Measurements from ENCODE around the gene PCGF3. TPM values are rescaled to one million over a fixed set of nuclear protein-coding genes. Genes with fewer than 3 reads are reported as not detected.
A peak's percentile ranks its signal among the peaks of the same experiment; 100 is the strongest.

Gene PCGF3
- total RNA-seq, 2 donors from 2014 or later = 34.4 to 35.3 TPM

DNA sequence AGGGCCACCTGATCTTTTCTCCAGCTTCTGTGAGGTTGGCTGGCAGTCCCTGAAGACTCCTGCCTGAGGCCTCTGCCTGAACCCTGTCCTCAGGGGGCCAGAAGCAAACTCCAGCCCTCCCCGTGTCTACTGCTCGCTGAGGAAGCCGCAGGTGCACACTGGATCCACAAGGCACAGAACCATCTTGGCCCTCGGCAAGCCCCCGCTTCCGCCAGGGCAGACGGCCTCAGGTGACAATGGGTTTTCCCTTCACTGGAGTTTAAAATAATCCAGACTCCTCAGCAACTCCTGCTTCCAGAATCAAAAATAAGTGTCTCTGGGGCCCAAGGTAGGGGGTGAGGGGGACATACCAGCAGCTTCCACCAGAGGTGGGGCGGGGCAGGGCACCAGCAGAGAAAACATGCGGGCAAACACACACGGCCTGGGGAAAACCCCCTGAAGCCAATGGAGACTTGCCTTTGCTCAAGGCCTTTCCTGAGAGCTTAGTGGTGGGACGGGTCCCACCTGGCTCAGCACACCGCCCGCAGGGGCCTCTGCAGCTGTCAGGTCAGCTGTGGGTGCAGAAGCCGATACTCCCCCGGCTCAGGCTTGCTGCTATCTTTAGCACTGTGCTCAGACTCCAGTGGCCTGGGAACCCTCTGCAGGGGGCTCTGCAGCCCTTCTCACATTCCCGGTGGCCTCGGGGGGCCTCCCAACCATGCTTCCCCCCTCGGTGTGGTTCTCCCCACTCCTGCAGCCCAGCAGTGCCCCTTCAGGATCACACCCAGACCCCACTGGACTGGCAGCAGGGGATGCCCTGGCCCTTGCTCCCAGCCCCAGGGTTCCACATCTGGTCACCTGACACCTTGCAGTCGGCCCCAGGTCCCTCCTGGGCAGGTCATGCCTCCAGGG lies 29.4 kb upstream of the PCGF3 start:
- H3K27ac Mint-ChIP-seq = no peak overlapping the region
- peak overlapping the region; percentile 76 for H3K4me3 Mint-ChIP-seq
- peaks cover 31% of the 10 kb centered on the region for H3K36me3 Mint-ChIP-seq (ENCODE audit: low read depth)
- no peak for ATAC-seq (replicated peaks)
- H3K4me1 Mint-ChIP-seq = peaks cover 4% of the 10 kb centered on the region
- H3K27me3 Mint-ChIP-seq = no peaks in the 10 kb centered on the region
- H3K9me3 Mint-ChIP-seq = no peaks in the 10 kb centered on the region

GRCh38 chr4:676871-677235 lies 28.8 kb upstream of the PCGF3 start:
- H3K36me3 Mint-ChIP-seq (ENCODE audit: low read depth) = peaks cover 25% of the 10 kb centered on the region
- H3K4me3 Mint-ChIP-seq = no peak overlapping the region
- H3K9me3 Mint-ChIP-seq = no peaks in the 10 kb centered on the region
- no peak for ATAC-seq (replicated peaks)
- H3K27me3 Mint-ChIP-seq = no peaks in the 10 kb centered on the region
- no peak overlapping the region for H3K27ac Mint-ChIP-seq
- H3K4me1 Mint-ChIP-seq = peaks cover 4% of the 10 kb centered on the region

DNA sequence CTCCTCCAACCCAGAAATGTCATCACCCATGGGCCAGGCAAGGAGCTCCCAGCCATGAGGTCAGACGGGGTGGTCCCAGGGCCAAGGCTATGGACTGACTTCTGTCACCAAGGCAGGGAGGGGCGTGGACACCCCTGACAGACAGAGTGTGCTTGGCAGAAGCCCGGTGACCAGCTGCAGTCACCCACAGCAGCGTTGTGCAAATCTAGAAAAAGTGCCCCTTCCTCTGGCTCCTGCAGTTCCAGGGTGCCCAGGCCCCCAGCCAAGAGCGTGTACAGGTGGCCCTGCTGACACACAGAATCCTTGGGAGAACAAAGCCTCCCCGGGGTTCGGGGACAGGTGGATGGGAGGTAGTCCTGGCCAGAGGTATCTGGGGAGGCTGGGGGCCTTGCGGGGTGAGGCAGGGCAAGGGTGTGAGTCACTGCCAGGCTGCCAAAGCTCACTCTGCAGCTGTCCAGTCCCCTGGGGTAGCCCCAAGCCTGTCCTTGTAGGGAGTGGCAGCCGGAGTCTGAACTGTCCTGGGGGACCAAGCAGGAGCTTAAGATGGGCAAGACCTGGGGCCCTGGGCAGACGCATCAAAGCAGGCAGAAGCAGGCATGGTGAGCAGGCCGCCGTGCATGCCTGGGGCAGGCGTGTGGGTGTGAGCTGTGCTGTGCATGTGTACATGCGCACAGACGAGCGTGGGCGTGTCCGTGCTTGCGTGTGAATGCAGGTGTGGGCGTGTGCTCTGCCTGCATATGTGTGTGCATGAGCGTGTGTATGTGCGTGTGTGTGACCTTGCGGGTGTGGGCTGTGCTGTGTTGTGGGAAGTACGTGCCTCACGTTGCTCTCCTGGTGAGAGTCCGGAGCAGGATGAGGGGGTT lies 28.0 kb upstream of the PCGF3 start:
- ATAC-seq (replicated peaks) = peak; percentile 8
- Mint-ChIP-seq H3K27me3 (no peaks in the 10 kb centered on the region), H3K4me1 (peaks cover 4% of the 10 kb centered on the region), H3K36me3 (ENCODE audit: low read depth) (peaks cover 17% of the 10 kb centered on the region), H3K27ac (peak overlapping the region; percentile 46), H3K4me3 (peak overlapping the region; percentile 7), H3K9me3 (no peaks in the 10 kb centered on the region)

GRCh38 chr4:678331-679103 lies 27.1 kb upstream of the PCGF3 start:
- Mint-ChIP-seq H3K4me1 (no peaks in the 10 kb centered on the region), H3K4me3 (peak overlapping the region; percentile 7), H3K36me3 (ENCODE audit: low read depth) (peaks cover 8% of the 10 kb centered on the region), H3K27ac (no peak overlapping the region), H3K9me3 (no peaks in the 10 kb centered on the region), H3K27me3 (no peaks in the 10 kb centered on the region)
- ATAC-seq (replicated peaks) = no peak

DNA sequence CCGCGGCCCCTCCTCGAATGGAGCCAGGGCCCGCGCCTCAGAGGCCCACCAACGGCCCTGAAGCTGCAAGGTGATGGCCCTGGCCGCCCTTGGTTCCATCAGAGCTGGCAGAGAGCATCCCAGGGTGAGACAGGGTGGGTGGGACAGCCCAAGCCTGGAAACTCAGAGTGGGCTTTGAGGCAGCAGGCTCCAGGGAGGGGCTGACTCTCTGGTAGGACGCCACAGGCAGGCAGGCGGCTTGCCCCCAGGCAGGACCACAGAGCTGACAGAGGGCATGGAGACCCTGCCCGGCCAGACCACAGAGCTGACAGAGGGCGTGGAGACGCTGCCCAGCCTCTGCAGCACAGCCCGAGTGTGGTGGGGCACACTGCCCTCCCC lies 26.5 kb upstream of the PCGF3 start:
- ATAC-seq (replicated peaks) = no peak
- H3K4me3 Mint-ChIP-seq = no peak overlapping the region
- H3K4me1 Mint-ChIP-seq = no peaks in the 10 kb centered on the region
- H3K36me3 Mint-ChIP-seq (ENCODE audit: low read depth) = peaks cover 3% of the 10 kb centered on the region
- no peaks in the 10 kb centered on the region for H3K27me3 Mint-ChIP-seq
- no peak overlapping the region for H3K27ac Mint-ChIP-seq
- no peaks in the 10 kb centered on the region for H3K9me3 Mint-ChIP-seq

GRCh38 chr4:679629-680028 lies 26.0 kb upstream of the PCGF3 start:
- Mint-ChIP-seq H3K4me3 (no peak overlapping the region), H3K27me3 (no peaks in the 10 kb centered on the region), H3K36me3 (ENCODE audit: low read depth) (no peaks in the 10 kb centered on the region), H3K9me3 (no peaks in the 10 kb centered on the region), H3K4me1 (no peaks in the 10 kb centered on the region), H3K27ac (no peak overlapping the region)
- no peak for ATAC-seq (replicated peaks)

- Mint-ChIP-seq H3K27ac (peak overlapping the region; percentile 61), H3K9me3 (no peaks in the 10 kb centered on the region), H3K36me3 (ENCODE audit: low read depth) (no peaks in the 10 kb centered on the region), H3K27me3 (peaks cover 2% of the 10 kb centered on the region), H3K4me3 (peak overlapping the region; percentile 64), H3K4me1 (no peaks in the 10 kb centered on the region)
- no peak for ATAC-seq (replicated peaks)
Measured at GRCh38 chr4:680091-680490, 25.5 kb upstream of the PCGF3 start.

- Mint-ChIP-seq H3K9me3 (no peaks in the 10 kb centered on the region), H3K27me3 (peaks cover 3% of the 10 kb centered on the region), H3K36me3 (ENCODE audit: low read depth) (no peaks in the 10 kb centered on the region), H3K4me3 (peak overlapping the region; percentile 64), H3K4me1 (no peaks in the 10 kb centered on the region), H3K27ac (peak overlapping the region; percentile 61)
- ATAC-seq (replicated peaks) = peak; percentile 52
Measured at GRCh38 chr4:680551-680927, 25.1 kb upstream of the PCGF3 start.

GRCh38 chr4:680928-681645 lies 24.5 kb upstream of the PCGF3 start:
- Mint-ChIP-seq H3K9me3 (no peaks in the 10 kb centered on the region), H3K4me1 (no peaks in the 10 kb centered on the region), H3K36me3 (ENCODE audit: low read depth) (no peaks in the 10 kb centered on the region), H3K4me3 (peak overlapping the region; percentile 64), H3K27me3 (peaks cover 3% of the 10 kb centered on the region), H3K27ac (peak overlapping the region; percentile 61)
- peak; percentile 69 for ATAC-seq (replicated peaks)

- Mint-ChIP-seq H3K4me3 (no peak overlapping the region), H3K36me3 (ENCODE audit: low read depth) (no peaks in the 10 kb centered on the region), H3K27me3 (peaks cover 3% of the 10 kb centered on the region), H3K27ac (no peak overlapping the region), H3K4me1 (no peaks in the 10 kb centered on the region), H3K9me3 (no peaks in the 10 kb centered on the region)
- ATAC-seq (replicated peaks) = no peak
Measured at GRCh38 chr4:681736-682451, 23.7 kb upstream of the PCGF3 start.

- Mint-ChIP-seq H3K36me3 (ENCODE audit: low read depth) (no peaks in the 10 kb centered on the region), H3K27ac (no peak overlapping the region), H3K9me3 (no peaks in the 10 kb centered on the region), H3K4me1 (no peaks in the 10 kb centered on the region), H3K4me3 (no peak overlapping the region), H3K27me3 (peaks cover 4% of the 10 kb centered on the region)
- no peak for ATAC-seq (replicated peaks)
Measured at GRCh38 chr4:682490-683172, 23.0 kb upstream of the PCGF3 start.

DNA sequence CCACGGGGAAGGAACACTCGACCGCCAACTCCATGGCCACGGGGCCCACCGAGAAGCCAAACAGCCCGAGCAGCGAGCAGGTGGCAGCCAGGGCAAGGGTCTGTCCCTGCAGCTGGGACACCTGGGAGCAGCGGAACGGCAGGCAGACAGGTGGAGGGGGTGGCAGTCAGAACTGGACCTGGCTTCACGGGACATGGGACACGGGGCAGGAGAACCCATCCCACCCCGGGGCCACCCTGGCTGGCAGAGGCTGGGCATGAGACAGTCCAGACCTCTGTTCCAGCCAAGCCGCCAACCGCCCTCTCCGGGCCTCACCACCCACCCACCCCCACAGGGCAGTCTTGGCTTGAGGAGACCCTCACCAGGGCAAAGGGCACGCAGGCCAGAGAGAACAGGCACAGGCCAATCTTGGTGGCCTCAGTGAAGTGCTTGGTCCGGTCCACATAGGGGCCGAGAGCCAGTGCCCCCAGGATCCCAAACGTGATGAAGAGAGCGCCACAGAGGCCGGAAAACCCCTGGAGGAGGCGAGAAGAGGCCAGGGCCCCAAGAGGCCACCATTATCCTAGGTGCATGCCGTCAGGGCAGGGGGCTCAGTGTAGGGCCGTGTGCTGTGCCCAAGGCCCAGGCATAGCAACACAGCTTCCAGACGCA lies 22.3 kb upstream of the PCGF3 start:
- no peak overlapping the region for H3K27ac Mint-ChIP-seq
- no peak for ATAC-seq (replicated peaks)

More for the DNA sequence above, 22.3 kb upstream of the PCGF3 start:
- Mint-ChIP-seq H3K27me3 (peaks cover 6% of the 10 kb centered on the region), H3K4me1 (no peaks in the 10 kb centered on the region), H3K36me3 (ENCODE audit: low read depth) (no peaks in the 10 kb centered on the region), H3K4me3 (no peak overlapping the region), H3K9me3 (no peaks in the 10 kb centered on the region)
